HUDEP-2 (cell line): ENCODE results near the gene RPL11.
"Not testable (repeated sequence)": the region's sequence is repeated elsewhere in the genome, so short reads cannot be mapped to it uniquely, and the experiment has no call there.

Source experiments
- DNase-seq, 76 experiments: peaks; one replicate each; lab custom pipeline; 2025; ENCODE audit not compliant: unreplicated experiment in 76 of 76; lab: John Stamatoyannopoulos, UW

Gene RPL11

DNA sequence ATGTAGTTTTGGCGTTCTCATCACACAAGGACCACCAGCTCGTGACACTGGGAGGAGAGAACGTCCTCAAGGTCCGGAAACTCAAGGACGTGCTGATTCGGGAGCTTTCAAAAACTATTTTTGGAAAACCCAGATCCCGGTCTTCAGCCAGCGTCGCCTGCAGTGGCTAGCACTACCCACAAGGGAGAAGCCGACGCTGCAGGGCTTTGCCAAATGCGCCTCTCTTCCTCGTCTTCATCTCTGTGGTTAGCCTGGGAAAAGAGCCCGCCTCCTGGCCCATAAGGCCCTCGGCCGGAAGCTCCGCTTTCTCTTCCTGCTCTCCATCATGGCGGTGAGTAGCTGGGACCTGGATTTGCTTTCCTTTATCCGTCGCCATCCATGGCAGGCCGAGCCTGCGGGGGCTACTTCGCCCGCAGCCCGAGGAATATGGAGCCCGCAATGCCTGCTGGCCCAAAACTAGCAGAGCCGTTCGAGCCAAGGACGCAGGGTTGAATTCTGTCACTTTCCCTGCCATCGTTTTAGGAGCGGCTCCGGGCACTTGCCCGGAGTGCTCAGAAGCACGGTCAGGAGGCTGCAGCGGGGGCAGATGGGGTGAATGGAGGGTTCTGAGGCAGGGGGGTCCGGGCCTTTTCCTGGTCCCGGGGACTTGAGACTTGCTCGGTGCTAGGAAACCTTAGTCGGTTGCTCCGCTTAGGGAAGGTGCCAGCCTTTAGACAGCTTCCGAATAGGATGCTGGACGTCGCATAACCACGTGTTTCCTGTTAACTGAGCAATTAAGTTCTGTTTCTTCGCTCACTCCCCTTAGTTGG is at the start of gene RPL11:
RPL11 (plus strand) TSS at position 308 of the 809 bp plus-strand sequence; CDS start at position 326, 18 bp downstream.
- peak in 75 of 76 experiments; percentile 31 to 92 (median 84) for DNase-seq

DNA sequence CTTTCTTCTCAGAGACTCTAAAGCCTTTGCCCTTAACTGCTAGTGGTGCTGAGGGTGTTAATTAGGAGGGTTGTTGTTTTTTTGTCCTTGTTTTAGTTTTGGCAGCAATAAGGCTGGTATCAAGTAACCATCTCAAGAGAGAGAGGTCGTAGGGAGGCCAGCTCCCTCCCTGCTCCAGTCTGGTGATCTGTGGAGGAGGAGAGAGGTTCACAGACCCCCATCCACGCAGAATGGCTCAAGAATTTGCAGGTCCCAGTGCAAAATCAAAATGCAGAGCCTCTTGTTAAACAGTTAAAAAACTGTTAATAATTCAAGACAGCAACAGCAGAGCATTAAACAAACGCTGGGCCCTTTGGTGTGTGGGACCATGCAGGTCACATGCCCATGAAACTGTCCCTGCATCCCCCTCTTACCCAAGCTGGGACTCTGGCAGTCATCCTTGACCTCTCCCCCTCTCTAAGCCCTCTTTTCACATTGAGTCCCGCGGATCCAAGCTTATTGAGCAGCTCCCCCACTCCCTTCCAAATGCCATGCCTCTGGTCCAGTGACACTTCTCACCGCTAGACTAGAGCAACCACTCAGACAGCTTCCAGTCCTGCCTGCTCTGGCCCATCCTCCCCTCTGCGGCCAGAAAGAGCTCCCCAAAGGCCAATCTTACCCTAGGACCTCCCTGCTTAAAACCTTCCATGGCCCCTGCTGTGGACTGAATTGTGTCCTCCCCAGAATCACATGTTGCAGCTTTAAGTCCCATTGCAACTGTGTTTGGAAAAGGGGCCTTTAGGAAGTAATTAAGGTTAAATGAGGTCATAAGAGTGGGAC is 47.7 kb upstream of the RPL11 start:
- DNase-seq = no peak

DNA sequence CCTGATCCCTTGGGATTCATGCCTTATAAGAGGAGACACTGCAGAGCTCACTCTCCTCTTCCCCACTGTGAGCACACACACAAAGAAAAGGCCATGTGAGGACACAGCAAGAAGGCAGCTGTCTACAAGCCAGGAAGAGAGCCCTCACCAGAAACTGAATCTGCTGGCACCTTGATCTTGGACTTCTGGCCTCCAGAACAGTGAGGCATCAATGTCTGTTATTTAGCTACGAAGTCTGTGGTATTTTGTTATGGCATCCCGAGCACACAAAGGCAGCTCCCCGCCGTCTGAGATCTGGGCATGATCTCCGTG is 47.1 kb upstream of the RPL11 start:
- no peak for DNase-seq

DNA sequence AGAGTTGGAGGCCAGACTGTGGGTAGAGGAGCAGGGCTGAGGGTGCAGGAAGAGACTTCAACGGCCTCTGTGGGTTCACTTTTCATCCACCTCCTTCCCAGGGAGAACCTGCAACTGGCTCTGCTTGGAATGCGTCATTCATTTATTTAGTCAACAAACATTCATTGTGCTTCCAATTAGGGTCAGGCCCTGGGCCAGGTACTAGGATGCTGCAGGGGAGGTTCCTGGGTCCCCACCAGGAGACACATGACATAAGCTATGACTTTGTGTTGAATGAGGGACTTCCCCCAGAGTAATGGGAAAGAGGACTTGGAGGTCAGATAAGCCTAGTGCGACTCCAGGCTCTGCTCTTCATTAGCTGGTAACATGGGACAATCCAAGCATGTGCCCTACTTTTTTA is 46.3 kb upstream of the RPL11 start:
- no peak for DNase-seq

DNA sequence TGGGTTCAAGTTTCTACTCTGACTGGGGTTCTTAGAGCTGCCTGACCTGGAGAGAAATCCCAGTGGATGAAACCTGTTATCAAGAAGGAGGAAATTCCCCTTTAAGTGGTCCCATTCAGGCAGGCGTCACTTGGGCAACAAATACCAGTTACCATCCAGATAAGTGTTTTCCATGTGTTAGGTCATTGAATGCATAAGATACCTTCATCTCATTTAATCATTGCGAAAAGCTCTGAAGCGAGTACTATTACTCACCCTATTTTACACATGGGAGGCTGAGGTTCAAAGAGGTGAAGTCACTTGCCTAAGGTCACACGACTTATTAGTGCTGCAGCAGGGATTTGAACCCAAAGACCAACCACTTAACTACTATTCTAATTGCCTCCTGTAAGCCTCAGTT is 45.5 kb upstream of the RPL11 start:
- DNase-seq = no peak

DNA sequence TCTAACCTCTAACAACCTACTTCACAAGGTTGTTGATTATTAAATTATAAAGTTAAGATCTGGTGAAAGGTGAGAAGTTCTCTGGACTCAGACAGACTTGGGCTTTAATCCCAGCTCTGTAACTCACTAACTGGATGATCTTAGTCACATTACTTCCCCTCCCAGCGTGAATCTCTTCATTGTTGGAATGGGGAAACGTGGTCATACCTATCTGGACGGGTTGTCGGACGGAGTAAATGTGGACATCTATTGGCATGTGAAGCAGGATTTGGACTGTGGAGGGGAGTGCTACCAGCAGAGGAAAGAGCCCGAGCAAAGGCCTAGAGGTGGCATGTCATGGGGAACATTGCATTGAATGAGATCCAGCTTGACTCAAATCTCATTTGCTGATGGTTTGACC is 45.1 kb upstream of the RPL11 start:
- DNase-seq = no peak

DNA sequence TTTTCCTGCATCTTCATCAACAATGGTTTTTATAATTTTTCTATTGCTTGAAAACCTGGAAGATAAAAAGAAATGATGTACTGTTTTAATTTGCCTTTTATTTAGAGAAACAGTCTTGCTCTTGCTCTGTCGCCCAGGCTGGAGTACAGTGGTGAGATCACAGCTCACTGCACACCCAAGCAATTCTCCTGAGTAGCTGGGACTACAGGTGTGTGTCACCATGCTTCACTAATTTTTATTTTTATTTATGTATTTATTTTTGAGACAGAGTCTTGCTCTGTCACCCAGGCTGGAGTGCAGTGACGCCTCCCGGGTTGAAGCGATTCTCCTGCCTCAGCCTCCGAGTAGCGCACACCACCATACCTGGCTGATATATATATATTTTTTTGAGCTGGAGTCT is 43.0 kb upstream of the RPL11 start:
- DNase-seq = no peak

DNA sequence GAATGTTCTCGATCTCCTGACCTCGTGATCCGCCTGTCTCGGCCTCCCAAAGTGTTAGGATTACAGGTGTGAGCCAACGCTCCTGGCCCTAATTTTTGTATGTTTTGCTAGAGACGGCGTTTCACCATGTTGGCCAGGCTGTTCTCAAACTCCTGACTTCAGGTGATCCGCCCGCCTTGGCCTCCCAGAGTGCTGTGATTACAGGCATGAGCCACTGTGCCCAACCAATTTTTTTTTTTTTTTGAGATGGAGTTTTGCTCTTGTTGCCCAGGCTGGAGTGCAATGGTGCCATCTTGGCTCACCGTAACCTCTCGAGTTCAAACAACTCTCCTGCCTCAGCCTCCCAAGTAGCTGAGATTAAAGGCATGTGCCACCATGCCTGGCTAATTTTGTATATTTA is 42.4 kb upstream of the RPL11 start:
- not testable (repeated sequence) for DNase-seq

DNA sequence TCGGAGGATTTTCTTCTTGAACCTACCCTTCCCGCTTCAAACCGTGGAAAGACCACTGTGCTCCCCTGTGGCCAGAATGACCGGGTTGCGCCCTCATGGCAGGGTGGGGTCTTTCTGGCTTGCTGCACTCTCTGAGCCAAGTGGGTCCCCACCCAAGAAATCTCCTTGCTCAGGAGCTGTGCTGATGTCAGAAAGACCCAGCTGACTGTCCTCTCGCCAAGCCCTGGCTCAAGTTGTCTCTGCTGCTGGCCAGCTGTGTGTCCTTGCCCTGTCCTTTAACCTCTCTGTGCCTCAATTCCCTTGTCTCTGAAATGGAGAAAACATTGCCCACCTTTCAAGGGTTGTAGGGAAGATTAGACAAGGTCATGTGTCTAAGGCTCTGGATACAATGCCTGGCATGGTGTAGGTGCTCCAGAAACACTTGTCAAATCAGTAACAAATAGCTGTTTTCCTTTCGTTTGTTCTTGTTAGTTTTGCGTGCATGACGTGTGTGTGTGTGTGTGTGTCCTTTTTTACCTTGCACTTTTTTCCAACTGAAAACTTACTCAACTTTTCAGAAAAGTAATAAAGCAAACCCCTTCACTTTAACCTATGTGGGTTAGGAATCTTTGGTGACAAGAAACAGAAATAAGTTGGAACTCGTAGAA is 41.1 kb upstream of the RPL11 start:
- no peak for DNase-seq

DNA sequence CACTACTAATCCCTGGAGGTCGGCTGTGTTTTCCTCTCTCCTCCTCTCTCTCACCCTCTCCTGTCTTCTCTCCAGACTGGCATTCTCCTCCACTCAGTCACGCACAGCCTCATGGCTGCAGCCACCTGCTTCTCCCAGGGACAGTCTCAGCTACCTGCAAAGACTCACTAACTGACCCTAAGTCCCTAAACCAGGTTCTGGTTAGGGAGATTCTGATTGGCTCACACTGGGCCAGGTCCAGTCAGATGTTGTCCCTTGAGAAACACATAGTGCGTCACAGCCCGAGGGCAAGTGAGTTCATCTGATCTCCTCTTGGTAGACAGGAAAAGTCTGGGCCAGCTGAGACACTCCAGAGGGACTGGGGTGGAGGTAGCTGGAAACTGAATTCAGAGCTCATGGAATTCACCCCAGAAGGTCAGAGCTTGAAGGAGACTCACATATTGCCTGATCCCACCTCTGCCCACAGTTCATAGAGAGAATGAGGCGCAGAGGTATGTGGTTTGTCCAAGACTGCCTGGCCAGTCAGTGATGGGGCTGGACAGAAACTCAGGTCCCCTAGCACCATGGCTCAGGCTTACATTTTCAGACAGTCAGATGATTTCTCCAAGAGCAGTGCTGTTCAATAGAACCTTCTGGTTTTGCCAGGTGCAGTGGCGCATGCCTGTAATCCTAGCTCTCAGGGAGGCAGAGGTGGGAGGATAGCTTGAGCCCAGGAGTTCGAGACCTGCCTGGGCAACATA is 40.4 kb upstream of the RPL11 start:
- no peak for DNase-seq

DNA sequence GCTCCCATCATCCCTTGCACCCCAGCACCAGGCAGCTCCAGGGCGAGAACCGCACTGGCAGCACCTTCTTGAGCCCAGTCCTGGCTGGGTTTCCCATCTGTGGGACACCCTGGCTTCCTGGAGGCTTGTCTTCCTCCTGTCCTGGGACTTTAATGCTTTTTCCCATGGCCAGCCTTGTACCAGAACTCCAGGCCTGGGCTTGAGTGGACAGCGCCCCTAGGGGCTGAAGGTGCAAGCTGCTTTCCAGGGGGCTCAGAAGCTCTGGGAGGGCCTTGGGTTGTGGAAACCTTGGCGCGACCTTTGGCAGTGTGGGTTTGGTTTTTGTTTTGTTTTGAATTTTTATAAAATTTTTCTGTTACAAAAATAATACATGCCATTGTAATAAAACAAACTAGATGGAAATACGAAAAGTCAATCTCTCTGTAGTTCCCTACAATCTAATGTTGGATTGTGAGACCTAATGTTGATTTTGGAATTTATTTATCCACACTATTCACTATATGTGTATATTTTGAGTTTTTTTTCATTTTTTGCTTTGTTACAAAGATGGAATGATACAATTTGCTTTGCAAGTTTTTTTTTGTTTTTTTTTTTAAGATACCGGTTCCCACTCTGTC is 33.8 kb upstream of the RPL11 start:
- DNase-seq = peak in 33 of 76 experiments; percentile 3 to 57 (median 16)

DNA sequence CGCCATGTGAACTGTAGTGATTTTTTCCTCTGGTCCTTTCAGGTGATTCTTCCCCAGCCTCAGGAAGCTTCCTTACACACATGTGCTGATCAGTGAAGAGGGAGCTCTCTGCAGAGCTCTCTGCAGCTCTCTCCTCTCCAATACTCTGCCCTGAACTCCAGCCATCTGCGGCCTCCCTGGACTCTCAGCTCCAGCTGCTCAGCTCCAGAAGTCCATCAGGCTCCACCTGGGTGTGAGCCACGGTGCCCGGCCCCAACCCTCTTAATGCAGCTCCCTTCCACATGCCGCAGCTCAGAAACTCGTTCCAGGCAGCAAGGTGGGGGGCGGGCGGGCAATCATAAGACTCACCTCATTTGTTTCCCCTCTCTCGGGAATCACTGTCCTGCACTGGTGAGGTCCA is 30.9 kb upstream of the RPL11 start:
- no peak for DNase-seq

DNA sequence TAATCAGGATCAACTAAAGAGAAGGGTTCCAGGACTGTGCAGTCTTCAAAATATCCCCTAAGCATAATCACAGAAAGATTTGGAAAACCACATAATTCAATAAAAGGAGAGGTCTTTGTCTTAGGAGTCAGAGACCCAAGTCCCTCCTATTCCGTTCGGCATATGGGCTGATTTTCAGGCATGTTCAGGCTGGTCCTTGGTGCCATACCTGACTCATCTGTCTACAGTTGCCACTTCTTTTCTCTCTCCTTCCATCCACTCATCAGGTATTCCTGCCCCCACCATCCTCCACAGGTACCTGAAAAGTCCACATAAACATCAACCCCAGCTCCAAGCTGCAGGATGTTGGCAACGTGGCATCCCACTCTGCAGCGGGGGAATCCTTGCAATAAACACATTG is 29.7 kb upstream of the RPL11 start:
- DNase-seq = no peak

DNA sequence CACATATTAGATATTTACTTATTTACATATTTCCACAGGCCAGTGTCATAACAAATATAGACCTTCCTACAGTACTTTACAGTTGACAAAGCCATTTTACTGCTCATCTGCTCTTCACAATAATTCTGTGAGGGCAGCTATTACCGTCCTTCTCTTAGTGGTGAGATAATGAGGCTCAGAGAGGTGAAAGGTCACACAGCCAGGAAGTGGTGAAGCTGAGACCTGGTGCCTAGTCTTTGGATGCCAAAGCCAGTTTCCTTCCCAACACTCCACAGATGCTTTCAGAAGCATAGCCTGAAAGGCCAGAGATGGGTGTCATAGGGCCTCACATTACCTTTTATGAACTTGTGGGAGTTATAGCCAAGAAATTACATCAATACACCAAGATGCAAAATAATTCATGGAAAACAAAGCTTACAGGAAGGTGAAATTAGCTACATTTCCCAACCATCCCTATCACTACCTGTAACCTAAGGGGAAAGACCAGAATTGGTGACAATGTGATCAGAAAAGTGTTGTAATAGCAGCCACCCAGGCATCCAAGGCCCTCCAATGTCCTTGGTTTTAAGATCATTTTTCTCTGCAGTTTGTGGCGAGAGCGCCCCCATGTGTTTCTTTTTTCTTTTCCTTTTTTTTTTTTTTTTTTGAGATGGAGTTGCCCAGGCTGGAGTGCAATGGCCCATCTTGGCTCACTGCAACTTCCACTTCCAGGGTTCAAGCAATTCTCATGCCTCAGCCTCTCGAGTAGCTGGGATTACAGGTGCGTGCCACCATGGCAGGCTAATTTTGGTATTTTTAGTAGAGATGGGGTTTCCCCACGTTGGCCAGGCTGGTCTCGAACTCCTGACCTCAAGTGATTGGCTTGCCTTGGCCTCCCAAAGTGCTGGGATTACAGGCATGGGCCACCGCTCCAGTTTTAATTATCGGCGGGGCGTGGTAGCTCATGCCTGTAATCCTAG is 26.5 kb upstream of the RPL11 start:
- peak in 9 of 76 experiments; percentile 0 to 35 (median 5) for DNase-seq

DNA sequence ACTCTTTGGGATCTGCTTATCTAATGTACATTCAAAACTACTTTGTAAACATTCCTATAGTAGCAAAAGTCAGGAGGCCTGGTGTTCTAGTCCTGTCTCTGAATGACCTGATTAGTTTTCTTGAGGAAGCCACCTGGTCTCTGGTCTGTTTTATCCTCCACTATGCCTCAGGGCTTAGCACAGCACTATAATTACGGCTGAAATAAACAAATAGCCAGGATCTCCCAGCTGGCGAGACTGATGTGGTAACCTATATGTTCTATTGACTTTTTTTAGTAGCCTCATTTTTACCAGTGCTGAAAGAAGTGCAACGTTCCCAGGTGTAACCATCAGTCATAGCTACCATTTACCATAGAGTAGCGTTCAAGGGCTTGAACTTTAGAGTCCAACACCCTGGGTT is 24.2 kb upstream of the RPL11 start:
- no peak for DNase-seq

DNA sequence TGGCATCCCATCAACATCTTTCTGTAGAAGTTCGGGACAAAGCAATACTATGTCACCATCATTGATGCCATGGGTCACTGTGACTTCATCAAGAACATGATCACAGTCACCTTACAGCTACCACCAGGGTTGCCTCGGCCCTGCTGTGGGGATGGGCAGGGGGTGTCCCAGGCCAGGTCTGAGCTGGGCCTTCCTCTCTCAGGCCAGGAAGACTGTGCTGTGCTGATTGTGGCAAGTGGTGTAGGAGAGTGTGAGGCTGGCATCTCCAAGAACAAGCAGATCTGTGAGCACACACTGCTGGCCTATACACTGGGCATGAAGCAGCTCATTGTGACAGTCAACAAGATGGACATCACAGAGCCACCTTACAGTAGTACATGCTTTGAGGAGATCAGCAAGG is 20.9 kb upstream of the RPL11 start:
- no peak for DNase-seq

DNA sequence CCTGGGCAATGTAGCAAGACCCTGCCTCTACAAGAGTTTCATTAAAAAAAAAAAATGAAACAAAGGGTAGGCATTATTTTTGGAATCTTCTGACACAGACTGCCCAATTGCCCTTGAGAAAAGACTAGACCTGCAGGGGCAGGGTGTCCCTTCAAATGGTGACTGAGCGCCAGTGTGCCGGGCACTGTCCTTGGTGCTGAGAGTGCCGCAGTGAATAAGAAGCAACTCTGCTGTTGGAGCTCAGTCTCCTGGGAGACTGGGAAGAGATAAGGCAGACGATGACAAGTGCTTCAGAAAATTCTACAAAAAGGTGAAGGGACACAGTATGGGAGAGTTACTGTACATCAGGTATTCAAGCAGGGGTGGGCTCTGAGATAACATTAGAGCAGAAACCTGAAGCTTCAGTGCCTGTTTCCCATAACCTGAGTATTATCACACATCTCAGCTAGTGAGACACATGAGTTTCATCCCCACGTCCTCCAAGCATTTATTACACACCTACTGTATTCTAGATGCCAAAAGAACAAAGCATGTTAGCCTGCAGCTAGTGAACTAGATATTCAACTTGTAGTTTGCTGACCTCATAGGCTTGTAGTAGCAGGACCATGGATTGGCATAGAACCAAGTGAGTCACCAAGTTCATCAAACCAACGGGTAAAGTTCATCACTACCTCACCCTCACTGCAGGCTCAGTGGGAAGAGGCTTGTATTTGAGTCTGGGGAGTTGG is 18.4 kb upstream of the RPL11 start:
- peak in 47 of 76 experiments; percentile 5 to 64 (median 23) for DNase-seq

DNA sequence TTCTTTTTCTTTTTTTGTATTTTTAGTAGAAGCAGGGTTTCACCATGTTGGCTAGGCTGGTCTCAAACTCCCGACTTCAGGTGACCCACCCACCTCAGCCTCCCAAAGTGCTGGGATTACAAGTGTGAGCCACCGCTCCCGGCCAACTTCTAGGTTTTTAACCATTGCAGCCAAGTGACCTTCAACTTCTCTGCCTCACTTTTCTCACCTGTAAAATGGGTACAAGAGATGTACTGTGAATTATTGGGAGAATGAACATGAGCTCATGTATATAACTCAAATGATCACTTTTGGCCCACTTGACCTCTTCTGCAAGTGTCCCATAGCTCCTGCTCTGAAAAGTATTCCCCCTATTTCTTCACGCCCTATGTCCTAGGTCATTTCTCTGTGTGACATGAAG is 11.8 kb upstream of the RPL11 start:
- no peak for DNase-seq

DNA sequence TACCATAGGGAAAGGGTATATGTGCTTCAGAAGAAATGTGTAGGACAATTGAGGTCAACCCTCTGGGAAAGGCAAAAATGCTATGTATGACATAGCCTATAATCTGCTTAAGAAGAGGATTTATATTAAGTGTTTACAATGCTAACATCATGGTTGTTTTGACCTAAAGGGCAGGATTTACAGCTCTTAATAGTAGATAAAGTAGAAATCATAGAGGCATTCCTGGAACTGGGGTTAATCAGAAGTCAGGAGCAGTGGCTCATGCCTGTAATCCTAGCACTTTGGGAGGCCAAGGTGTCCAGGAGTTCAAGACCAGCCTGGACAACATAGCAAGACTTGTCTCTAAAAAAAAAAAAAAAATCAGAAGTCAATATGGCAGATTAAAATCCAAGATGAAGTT is 8.7 kb upstream of the RPL11 start:
- DNase-seq = no peak
